RKO (cell line): ENCODE data around the gene LSM7.

ENCODE experiments used
- DNase-seq: peaks from one replicate; pipeline ENCODE4 v3.0.0-alpha.2; 2016; ENCODE audit warnings: low spot score

LSM7 gene

DNA sequence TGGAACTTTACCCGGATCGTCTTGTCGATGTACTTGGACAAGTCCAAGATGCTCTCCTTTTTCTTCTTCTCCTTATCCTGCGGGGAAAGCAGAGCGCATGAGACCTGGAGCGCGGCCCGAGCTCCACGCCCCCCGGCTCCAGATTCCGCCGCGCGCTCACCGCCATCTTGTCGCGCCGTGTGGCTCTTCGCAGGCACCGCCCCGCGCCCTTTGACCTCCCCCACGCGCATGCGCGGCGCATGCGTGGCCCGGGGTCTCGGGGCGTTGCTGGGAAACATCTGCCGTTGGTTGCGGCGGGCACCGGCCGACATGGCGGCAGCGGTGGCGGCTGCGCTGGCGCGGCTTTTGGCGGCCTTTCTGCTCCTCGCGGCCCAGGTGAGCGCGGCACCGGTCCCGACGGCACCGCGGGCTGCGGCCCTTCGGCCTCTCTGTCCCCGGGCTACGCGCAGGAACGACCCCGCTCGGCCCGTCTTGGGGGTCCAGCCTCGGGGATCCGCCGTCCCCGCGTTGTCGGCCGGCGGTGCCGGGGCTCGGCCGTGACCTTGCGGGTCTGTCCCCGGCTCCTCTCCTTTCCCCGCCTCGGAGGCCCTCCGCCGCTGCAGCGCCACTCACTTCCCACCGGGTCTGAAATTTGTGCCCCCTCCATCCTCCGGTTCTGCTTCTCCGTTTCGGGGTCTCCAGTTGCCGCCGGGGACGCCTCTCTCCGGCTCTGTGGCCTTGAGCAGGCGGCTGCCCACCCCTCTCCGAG, at the start of gene LSM7, which contains the start of gene SPPL2B:
Gene LSM7 (minus strand): TSS at position 186 of the 748 bp plus-strand sequence. CDS start 20 bp downstream, at position 166.
Gene SPPL2B (plus strand): TSS at position 284 of the 748 bp plus-strand sequence. CDS start 26 bp downstream, at position 310.
- DNase-seq = peak; percentile 86

DNA sequence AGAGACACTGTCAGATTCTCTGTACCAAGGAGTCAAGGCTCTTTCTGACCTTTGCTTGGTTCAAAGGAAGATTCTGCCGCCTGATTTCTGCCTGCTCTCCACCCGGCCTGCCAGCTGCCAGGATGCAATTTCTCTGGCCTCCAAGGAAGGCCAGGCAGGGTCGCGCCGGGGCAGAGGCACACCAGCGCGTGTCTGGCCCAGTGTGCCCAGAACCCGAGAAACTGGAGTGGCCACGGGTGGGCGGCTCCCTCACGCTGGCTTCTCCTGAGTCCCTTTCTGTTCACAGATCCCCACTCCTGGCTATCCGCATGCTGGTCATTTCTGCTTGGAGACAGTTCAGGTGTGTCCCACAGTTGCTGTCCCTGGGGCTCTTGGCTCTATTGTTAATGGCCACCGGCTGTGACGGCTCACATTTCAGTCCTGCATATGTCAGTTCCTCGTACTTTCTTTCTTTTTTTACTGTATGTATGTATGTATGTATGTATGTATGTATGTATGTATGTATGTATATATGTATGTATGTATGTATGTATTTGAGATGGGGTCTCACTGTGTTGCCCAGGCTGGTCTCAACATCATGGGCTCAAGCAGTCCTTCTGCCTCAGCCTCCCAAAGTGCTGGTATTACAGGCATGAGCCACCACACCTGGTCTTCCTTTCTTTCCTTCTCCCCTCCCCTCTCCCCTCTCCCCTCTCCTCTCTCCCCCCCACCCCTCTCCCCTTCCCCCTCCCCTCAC, 48.6 kb upstream of the LSM7 start:
- DNase-seq = no peak

DNA sequence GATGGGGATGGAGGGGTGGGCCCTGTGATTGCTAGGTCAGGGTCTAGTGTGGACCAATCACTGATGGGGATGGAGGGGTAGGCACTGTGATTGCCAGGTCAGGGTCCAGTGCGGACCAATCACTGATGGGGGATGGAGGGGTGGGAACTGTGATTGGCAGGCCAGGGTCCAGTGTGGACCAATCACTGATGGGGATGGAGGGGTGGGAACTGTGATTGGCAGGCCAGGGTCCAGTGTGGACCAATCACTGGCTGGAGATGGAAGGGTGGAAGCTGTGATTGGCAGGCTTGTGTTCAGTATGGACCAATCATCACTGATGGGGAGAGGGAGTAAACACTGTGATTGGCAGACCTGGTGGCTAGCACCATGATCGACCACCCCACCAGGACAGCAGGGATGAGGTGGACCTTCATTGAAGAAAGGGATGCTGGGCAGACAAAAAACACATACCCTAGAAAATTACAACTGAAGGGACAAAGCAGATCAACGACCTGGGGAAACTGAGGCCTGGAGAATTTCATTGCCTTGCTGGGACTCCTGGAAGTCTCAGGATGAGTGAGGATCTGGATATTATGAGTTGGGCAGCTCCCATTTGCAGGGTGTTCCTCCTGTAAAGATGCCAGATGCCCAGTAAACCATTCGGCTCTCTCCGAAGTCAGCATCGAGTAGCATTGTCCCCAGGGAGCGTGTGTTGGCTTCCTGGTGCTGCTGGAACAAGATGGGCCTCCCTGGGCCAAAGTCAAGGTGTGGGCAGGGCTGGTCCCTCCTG, 47.2 kb upstream of the LSM7 start:
- no peak for DNase-seq

DNA sequence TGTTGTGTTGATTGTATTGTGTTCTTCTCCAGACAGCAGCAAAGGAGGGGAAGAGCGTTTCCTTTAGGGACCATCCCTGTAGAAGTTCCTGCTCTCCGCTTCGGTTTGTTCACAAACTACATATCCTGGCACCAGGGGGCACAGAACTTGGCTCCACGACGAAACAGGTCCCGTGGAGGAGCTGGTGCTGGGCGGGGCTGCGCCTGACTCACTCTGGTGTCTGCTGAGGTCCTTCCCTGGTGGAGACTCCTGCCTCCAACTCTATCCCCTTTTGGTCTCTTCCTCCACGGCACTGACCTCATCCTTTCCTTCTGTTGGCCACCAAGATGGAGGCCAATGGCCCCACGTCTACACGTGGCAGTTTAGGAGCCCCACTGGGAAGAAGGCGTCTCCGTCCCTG, 46.4 kb upstream of the LSM7 start:
- DNase-seq = no peak

DNA sequence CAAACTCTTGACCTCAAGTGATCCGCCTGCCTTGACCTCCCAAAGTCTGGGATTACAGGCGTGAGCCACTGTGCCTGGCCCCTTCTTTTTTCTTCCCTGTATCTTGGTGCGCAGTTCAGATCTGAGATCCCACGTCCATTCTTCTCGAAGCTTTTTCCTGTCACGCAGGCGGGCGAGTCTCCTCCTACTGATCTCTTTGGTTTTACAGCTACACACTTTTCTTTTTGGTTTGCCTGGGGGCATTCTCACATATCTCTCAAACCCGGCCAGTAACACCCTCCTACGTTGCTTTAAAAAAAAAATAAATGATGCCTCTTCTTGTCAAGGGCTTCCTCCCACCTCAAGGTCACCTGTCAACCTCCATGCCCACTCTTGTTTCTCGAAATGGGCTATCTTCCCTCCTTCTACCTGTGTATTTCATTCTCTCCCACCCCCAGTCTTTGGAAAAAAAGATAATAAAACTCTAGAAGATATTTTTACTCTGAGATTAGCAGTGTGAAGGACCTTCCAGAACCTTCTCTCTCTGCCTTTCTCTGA, 43.8 kb upstream of the LSM7 start:
- DNase-seq = no peak

DNA sequence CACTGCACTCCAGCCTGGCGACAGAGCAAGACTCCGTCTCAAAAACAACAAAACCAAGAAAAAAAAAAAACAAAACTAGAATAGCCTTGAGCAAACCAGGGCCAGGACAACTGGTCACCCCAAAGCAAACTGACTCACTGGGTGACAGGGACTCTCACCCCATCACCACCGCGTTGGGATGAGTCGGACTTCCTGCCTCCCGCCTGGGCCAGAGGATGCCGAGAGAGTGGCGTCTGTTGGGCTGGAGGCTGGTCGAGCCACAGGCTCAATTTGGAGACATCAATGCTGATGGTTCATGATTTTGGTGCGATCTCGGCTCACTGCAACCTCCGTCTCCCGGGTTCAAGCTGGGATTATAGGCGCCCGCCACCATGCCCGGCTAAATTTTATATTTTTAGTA, 43.3 kb upstream of the LSM7 start:
- peak; percentile 82 for DNase-seq

DNA sequence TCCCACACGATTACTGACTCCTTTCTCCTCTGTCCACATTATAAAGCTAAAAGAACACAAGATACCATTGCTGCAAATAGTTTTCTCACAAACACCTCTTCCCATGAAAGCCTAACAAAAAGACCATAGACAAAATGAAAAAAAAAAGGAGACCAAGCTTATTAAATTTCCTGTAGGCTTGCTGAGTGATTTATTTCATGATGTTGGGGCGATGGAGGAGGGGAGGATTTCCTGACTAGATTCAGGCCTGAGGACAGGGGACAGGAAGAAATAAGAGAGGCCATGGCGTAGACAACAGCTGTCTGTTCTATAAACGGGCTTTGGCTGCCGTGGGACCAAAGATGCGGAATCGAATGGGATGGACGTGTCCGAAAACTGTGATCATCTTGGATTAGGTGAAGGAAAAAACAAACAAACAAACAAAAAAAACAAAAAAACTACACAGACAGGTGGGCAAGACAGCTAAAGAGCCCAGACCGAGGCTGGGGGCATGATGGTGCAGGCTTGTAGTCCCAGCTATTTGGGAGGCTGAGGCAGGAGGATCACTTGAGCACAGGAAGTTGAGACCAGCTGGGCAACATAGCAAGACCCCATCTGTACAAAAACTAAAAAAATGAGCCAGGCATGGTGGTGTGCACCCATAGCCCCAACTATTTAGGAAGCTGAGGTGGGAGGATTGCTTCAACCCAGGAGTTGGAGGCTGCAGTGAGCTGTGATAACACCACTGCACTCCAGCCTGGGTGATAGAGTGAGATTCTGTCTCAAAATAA, 37.0 kb upstream of the LSM7 start:
- DNase-seq = no peak

DNA sequence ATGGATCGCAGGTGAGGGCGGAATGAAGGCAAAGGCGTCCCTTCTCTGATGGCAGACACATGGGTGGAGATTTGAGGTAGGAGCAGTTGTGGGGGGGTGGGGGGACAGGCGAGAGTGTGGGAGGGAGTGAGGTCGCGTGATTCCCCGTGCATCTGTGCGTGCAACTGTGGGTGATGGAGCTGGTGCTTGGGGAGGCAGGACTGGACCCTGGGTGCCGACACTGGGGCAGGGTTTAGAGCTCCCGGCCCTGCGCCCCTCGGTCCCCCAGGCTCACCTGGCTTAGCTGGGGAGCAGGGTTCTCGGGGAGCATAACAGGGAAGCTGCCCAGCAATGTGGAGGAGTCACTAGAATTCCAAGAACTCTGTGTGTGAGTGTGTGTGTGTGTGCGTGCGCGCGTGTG, 35.0 kb upstream of the LSM7 start:
- DNase-seq = no peak

DNA sequence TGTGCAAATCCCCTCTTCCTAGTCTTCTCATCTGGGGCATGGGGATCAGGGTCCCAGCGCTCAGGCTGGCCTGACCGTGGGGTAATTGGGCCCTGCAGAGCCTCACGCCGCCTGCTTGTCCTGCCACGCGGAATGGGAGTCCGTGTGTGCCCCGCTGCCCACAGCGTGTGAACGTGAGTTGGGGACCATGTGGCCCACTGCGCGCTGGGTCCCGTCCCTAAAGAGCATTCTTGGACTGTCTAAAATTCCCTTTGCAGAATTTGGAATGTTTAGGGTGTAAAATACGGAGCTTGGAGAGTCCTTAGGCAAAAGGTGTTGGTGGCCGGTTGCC, 34.5 kb upstream of the LSM7 start:
- DNase-seq = no peak

DNA sequence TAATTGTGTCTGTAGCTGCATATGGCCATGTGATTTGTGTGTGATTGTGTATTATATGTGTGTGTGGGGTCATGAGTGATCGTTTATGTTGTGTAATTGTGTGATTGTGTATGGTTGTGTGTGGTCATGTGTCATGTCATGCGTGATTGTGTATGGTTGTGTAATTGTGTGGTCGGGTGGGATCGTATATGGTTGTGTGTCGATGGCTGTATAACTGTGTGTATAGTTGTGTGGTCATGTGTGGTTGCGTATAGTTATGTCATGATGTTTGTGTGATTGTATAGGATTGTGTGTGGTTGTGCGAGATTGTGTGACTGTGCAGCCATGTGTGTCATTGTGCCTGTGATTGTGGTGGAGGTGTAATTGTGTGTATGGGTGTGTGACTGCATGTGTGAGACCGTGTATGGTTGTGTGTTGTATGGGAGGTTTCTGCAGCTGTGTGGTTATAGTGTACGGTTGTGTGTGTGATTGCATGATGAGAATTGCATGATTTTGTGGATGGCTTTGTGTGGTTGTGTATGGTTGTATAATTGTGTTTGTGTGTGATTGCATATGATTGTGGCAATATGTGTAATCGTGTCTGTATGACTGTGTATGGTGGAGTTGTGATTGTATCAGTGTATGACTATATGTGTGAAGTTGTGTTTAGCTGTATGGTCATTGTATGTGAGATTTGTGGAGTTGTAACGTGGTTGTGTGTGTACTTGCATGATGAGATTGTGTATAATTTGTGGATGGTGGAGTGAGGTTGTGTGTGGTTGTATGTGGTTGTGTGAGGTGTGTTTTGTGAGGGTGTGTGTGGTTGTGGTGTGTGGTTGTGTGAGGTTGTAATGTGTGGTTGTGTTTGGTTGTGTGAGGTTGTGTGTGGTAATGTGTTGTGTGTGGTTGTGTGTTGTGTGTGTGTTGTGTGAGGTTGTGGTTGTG, 33.9 kb upstream of the LSM7 start:
- no peak for DNase-seq

DNA sequence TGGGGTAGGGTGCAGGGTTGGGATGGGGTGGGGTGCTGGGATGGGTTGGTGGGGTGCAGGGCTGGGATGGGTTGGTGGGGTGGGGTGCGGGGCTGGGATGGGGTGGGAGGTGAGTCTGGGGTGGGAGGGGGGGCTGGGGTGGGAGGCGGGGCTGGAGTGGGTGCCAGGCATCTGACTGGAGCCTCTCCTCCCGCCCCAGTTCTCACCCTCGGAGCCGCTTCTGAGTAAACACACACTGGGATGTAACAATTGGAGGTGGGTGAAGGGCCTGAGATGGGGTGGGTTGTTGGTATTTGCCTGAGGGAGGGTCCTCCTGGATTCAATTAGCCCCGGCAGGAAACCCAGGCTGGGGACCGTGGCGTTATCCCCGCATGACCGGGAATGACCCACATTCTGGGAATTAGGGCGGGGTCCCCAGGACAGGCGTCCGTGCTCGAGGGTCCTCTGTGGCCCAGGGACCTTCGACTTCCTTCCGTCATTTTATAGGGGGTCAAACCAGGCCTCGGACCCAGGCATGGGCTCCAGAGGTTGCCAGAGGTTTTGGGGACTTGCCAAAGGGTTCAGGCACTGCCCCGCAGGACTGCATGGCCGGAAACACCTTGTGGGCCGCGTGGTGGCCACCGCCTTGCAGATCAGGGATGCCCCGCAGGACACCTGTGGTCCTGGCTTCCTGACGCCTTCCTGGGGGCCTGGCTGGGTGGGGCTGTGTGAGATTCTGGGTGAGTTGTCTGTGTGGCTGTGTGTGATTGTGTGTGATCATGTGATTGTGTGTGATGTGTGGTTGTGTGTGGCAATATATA, 33.1 kb upstream of the LSM7 start:
- no peak for DNase-seq

DNA sequence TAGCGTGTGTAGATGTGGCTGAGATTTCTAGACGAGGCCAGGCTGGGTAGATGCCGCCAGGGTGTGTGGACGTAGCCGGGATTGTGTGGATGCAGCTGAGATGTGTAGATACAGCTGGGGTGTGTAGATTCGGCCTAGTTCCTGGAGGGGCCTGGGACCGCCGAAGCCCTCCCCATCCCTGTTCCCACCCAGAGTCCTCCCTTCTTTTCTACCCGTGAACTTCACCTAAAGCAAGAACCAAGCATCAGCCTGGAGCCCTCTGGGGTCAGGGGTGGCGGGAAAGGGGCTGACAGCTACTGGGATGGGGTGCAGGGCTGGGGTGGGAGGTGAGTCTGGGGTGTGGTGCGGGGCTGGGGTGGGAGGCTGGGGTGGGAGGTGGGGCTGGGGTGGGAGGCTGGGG, 32.4 kb upstream of the LSM7 start:
- DNase-seq = no peak

DNA sequence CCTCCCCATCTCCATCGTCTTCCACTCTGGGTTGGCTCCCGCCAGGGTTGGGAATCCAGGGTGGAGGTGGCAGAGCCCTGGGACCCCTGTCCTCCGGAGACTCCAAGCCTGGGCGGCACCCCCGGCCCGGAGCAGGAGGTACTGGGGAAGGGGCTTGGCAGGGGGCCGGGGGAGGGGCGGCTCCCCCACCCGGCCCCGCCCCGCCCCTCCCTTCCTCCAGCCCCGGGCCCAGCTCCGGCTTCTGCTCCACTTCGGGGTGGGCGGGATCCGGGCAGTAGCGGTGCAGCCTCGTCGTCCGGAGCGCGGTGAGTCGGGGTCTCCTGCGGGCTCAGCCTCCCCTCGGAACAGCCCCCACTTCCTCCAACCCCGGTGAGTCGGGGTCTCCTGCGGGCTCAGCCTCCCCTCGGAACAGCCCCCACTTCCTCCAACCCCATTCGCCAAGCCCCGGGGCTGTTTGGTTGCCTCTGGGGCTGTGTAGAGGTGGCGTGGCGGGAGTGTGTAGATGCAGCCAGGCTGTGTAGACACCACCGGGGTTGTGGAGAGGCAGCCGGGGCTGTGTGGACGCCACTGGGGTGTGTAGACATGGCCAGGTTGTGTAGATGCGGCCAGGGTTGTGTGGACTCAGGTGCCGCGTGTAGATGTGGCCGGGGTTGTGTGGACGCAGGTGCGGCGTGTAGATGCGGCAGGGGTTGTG, 31.8 kb upstream of the LSM7 start, which contains the start of gene TMPRSS9:
Gene TMPRSS9 (plus strand): TSS at position 274 of the 694 bp plus-strand sequence. CDS start 29,521 bp downstream, outside the sequence.
- no peak for DNase-seq

DNA sequence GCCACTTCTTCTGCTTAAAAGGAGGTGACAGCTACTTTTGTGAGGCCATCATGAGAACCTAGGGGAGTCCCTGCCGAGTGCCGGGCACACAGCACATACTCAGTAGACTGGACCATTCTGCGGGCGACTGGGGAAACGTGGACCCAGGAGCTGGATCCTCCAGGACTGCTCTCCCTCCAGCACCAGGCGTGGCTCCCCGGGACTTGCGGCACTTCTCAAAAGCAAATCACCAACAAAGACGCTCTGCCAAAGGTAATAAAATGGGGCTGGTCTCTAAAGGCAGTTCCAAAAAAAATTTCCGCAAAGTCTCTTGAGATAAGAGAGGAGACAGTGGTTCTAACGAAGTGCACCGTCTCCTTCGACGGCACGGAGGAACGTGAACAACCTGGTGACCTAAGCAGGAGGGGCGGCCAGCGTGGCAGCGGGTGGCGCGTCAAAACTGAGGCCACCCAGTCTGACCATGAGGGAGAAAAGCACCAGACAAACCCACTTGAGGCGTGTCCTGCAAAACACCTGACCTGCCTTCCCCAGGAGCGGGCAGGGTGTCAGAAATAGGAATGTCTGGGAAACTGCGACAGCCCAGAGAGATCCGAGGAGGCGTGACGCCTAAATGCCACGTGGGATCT, 30.3 kb upstream of the LSM7 start:
- no peak for DNase-seq

DNA sequence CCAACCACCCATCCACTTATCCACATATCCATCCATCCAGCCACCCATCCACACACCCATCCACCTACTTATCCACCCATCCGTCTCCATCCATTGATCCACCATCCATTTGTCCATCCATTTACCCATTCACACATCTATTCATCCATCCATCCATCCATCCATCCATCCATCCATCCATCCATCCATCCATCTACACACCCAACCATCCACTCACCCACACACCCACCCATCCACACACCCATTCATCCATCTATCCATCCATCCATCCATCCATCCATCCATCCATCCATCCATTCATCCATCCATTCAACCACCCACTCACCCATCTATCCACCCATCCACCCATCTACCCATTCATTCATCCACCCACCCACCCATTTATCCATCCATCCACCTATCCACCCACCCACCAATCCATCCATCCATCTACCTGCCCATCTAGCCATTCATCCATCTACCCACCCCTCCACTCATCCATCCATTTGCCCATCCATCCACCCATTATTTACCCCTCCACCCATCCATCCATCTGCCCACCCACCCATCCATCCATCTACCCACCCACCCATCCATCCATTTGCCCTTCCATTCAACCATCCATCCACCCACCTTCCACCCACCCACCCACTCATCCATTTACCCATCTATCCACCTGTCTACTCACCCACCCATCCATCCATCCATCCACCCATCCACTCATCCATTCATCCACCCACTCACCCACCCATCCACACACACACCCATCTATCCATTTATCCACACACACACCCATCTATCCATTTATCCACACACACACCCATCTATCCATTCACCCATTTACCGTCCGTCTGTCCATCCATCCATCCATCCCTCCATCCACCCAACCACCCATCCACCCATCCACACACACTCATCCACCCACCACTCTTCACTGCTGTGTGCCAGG, 29.2 kb upstream of the LSM7 start:
- DNase-seq = no peak

DNA sequence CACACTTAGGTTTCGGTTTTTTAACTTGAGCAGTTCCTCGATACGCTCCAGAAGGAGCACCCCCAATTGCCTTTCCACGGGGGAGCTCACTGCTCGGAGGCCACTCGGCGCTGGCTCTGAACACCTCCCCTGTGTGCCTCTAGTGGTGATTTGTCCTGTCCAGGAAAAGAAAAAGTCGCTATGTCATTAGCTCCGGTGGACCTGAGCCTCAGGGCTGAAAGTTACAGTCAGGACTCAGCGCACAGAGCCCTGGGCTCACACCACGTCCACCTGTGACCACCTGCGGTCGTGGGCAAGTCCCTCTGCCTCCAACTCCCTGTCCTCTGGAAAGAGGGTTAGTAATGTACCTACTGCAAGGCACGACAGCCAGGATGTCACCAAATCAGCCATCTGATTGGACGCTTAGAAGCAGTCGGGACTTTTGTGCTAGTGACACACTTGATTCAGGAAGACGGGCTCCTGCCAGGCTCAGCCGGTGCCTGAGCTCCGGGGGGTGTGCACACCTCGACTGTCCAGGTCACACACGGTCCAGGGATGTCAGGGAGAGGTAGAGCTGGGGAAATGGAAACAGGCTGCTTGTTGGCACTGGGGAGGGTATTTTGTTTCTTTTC, 27.8 kb upstream of the LSM7 start:
- no peak for DNase-seq
